HCT116 (cell line): ENCODE results near the gene URAD. TPM values are rescaled to one million over a fixed set of nuclear protein-coding genes. Genes with fewer than 3 reads are reported as not detected.

Experiments used
- ATAC-seq: fragments of 200-7000 bp; cut with Tn5 transposase; 2 replicates; pipeline ENCODE4 v1.9.1; 2020; ENCODE audit warnings: mild to moderate bottlenecking, moderate library complexity
- BruUV-seq: library from RNA; stranded (reverse); fragments of 400-500 nt; replicated peaks from 2 replicates; lab custom pipeline; 2021; lab: Mats Ljungman, UMichigan
- CTCF ChIA-PET: fragments of 300-600 bp; sonication (Branson Sonifier 250); formaldehyde crosslinking; loops from one replicate; lab custom pipeline; 2021; ENCODE audit warnings: antibody characterized with exemption; lab: Charles Lee
- POLR2A ChIA-PET: fragments of 300-600, 350-600 bp; sonication (Branson Sonifier 250); formaldehyde crosslinking; loops from one replicate; lab custom pipeline; 2021; ENCODE audit warnings: antibody characterized with exemption; lab: Charles Lee
- RAD21 ChIA-PET, 2 experiments: fragments of 300-600 bp; sonication (Branson Sonifier 250); formaldehyde crosslinking; loops; one replicate each; lab custom pipeline; 2023; ENCODE audit warnings: low total read pairs in 2 of 2; ENCODE audit not compliant: uncharacterized antibody in 2 of 2, unreplicated experiment in 2 of 2, low non-redundant PET in 1 of 2; lab: Charles Lee
- DNase-seq: peaks from one replicate; pipeline ENCODE4 v3.0.0-alpha.2; 2010; ENCODE audit warnings: low read depth, low spot score
- H2AFZ ChIP-seq: fragments of 200-600 bp; shearing (Covaris generic), sonication (generic); 2 replicates; pipeline ENCODE4 v1.6.1; 2017; ENCODE audit warnings: low read depth, mixed run types, mixed read lengths, antibody characterized with exemption, low read length; ENCODE audit not compliant: poor library complexity, severe bottlenecking
- H3K27ac ChIP-seq: 2 replicates; pipeline ENCODE4 v1.5.1; 2012; ENCODE audit warnings: low read depth, low read length
- H3K27me3 ChIP-seq: fragments of 200-600 bp; sonication (generic); 2 replicates; pipeline ENCODE4 v1.6.1; 2016; ENCODE audit warnings: mixed run types, low read length, mixed read lengths; ENCODE audit not compliant: insufficient read depth
- H3K36me3 ChIP-seq, 2 experiments: fragments of 200-500 bp in 1 of 2; fragments of 200-600 bp in 1 of 2; sonication (Bioruptor generic) in 1 of 2; sonication (generic) in 1 of 2; 2 replicates each; pipeline versions ENCODE4 v1.5.1 to v1.6.1; 2014 to 2016; ENCODE audit warnings: low read length in 2 of 2, inconsistent platforms in 1 of 2, mixed read lengths in 1 of 2, mixed run types in 1 of 2; ENCODE audit not compliant: insufficient read depth in 2 of 2, control insufficient read depth in 1 of 2
- H3K4me1 ChIP-seq, 2 experiments: fragments of 200-600 bp in 1 of 2; sonication (generic) in 1 of 2; 2 replicates each; pipeline versions ENCODE4 v1.5.1 to v1.6.1; 2012 to 2017; ENCODE audit warnings: low read length in 2 of 2, inconsistent platforms in 1 of 2, mild to moderate bottlenecking in 1 of 2, mixed read lengths in 1 of 2, mixed run types in 1 of 2, moderate library complexity in 1 of 2; ENCODE audit not compliant: insufficient read depth in 2 of 2, control insufficient read depth in 1 of 2
- H3K4me2 ChIP-seq: fragments of 200-600 bp; sonication (generic); 2 replicates; pipeline ENCODE4 v1.6.1; 2017; ENCODE audit warnings: mixed run types, low read length, mixed read lengths
- H3K4me3 ChIP-seq, 2 experiments: fragments of 200-600 bp in 1 of 2; sonication (generic) in 1 of 2; replicated peaks in 1 of 2; 2 replicates each; pipeline ENCODE4 v1.5.1; 2011 to 2016; ENCODE audit warnings: low read length in 2 of 2, control low read depth in 1 of 2, low read depth in 1 of 2, mild to moderate bottlenecking in 1 of 2, mixed read lengths in 1 of 2, mixed run types in 1 of 2
- H3K79me2 ChIP-seq: fragments of 200-600 bp; sonication (generic); 2 replicates; pipeline ENCODE4 v1.6.1; 2017; ENCODE audit warnings: mild to moderate bottlenecking, mixed run types, low read length, moderate library complexity, mixed read lengths; ENCODE audit not compliant: insufficient read depth
- H3K9ac ChIP-seq: fragments of 200-600 bp; sonication (generic); 2 replicates; pipeline ENCODE4 v1.6.1; 2016; ENCODE audit warnings: low read length, mixed read lengths
- H3K9me2 ChIP-seq: fragments of 200-600 bp; sonication (generic), shearing (Covaris generic); 2 replicates; pipeline ENCODE4 v1.6.1; 2017; ENCODE audit warnings: mixed run types, mild to moderate bottlenecking, moderate library complexity; ENCODE audit not compliant: insufficient read depth
- H3K9me3 ChIP-seq, 2 experiments: fragments of 200-500 bp in 1 of 2; fragments of 200-600 bp in 1 of 2; sonication (Bioruptor generic) in 1 of 2; sonication (generic) in 1 of 2; 2 replicates each; pipeline ENCODE4 v1.6.1; 2014 to 2017; ENCODE audit warnings: low read length in 2 of 2, mixed read lengths in 2 of 2, inconsistent platforms in 1 of 2, low read depth in 1 of 2, mild to moderate bottlenecking in 1 of 2, mixed run types in 1 of 2, moderate library complexity in 1 of 2; ENCODE audit not compliant: control insufficient read depth in 1 of 2, insufficient read depth in 1 of 2
- H4K20me1 ChIP-seq: fragments of 200-600 bp; sonication (generic), shearing (Covaris generic); 2 replicates; pipeline ENCODE4 v1.6.1; 2017; ENCODE audit warnings: mixed run types, mild to moderate bottlenecking, moderate library complexity; ENCODE audit not compliant: insufficient read depth
- CBX3 ChIP-seq: IDR thresholded peaks from 2 replicates; pipeline ENCODE4 v1.6.1; 2012; ENCODE audit warnings: low read depth
- CEBPB ChIP-seq: IDR thresholded peaks from 2 replicates; pipeline ENCODE4 v1.6.1; 2012; ENCODE audit warnings: low read depth
- EGR1 ChIP-seq: IDR thresholded peaks from 2 replicates; pipeline ENCODE4 v1.6.1; 2012; ENCODE audit warnings: low read depth
- EZH2phosphoT487 ChIP-seq: fragments of 200-600 bp; IDR thresholded peaks from 2 replicates; pipeline ENCODE4 v1.6.1; 2018; ENCODE audit warnings: antibody characterized with exemption, borderline replicate concordance
- FOSL1 ChIP-seq: IDR thresholded peaks from 2 replicates; pipeline ENCODE4 v1.6.1; 2012; ENCODE audit warnings: low read depth
- JUND ChIP-seq: IDR thresholded peaks from 2 replicates; pipeline ENCODE4 v1.6.1; 2012
- POLR2A ChIP-seq: IDR thresholded peaks from 2 replicates; pipeline ENCODE4 v1.7.0; 2011; ENCODE audit warnings: borderline replicate concordance; ENCODE audit not compliant: insufficient read depth, insufficient read length; ENCODE audit errors: extremely low read depth
- POLR2AphosphoS5 ChIP-seq: IDR thresholded peaks from 2 replicates; pipeline ENCODE4 v1.6.1; 2011; ENCODE audit warnings: mild to moderate bottlenecking, low read depth, low read length, moderate library complexity
- SIN3A ChIP-seq: IDR thresholded peaks from 2 replicates; pipeline ENCODE4 v1.6.1; 2012; ENCODE audit warnings: low read depth
- SP1 ChIP-seq: IDR thresholded peaks from 2 replicates; pipeline ENCODE4 v1.6.1; 2012; ENCODE audit warnings: low read depth
- SRF ChIP-seq: IDR thresholded peaks from 2 replicates; pipeline ENCODE4 v1.6.1; 2012; ENCODE audit warnings: low read depth
- intact Hi-C: fragments of 100-400 bp; cut with micrococcal nuclease; formaldehyde crosslinking; loops from 2 replicates; pipeline ENCODE4 v1.10.0; 2022
- total RNA-seq: library from RNA; stranded (reverse); gene quantifications from one replicate; pipeline ENCODE4 v1.2.1, GENCODE V29; 2021; ENCODE audit not compliant: unreplicated experiment
- TF ChIP-seq, protein P1 (sequence below): IDR thresholded peaks from 2 replicates; pipeline ENCODE4 v1.6.1; 2012; ENCODE audit warnings: low read depth
- TF ChIP-seq, protein P2 (sequence below): IDR thresholded peaks from 2 replicates; pipeline ENCODE4 v1.6.1; 2011; ENCODE audit warnings: mild to moderate bottlenecking, low read length, moderate library complexity; ENCODE audit not compliant: insufficient replicate concordance; ENCODE audit errors: extremely low read depth

The URAD gene
- total RNA-seq, 1 experiment from 2014 or later: not detected

- Histone ChIP-seq H3K4me2 (no peak overlapping the region), H3K9me3 (no peaks in the 10 kb centered on the region), H3K4me1 (peaks cover 9 to 15% of the 10 kb centered on the region in 2 experiments; a peak in 3 of 4 replicates), H3K9me2 (no peaks in the 10 kb centered on the region), H3K9ac (no peak overlapping the region), H3K79me2 (no peaks in the 10 kb centered on the region), H2AFZ (no peak overlapping the region), H3K36me3 (no peaks in the 10 kb centered on the region), H3K4me3 (no peak overlapping the region), H3K27ac (no peak overlapping the region), H3K27me3 (no peaks in the 10 kb centered on the region), H4K20me1 (no peaks in the 10 kb centered on the region)
- TF ChIP-seq EGR1 (no peak), FOSL1 (no peak), SRF (no peak), CEBPB (no peak), CBX3 (no peak), SP1 (no peak), EZH2phosphoT487 (no peak), POLR2AphosphoS5 (no peak), POLR2A (no peak), SIN3A (no peak), JUND (no peak)
- TF ChIP-seq, protein P1, sequence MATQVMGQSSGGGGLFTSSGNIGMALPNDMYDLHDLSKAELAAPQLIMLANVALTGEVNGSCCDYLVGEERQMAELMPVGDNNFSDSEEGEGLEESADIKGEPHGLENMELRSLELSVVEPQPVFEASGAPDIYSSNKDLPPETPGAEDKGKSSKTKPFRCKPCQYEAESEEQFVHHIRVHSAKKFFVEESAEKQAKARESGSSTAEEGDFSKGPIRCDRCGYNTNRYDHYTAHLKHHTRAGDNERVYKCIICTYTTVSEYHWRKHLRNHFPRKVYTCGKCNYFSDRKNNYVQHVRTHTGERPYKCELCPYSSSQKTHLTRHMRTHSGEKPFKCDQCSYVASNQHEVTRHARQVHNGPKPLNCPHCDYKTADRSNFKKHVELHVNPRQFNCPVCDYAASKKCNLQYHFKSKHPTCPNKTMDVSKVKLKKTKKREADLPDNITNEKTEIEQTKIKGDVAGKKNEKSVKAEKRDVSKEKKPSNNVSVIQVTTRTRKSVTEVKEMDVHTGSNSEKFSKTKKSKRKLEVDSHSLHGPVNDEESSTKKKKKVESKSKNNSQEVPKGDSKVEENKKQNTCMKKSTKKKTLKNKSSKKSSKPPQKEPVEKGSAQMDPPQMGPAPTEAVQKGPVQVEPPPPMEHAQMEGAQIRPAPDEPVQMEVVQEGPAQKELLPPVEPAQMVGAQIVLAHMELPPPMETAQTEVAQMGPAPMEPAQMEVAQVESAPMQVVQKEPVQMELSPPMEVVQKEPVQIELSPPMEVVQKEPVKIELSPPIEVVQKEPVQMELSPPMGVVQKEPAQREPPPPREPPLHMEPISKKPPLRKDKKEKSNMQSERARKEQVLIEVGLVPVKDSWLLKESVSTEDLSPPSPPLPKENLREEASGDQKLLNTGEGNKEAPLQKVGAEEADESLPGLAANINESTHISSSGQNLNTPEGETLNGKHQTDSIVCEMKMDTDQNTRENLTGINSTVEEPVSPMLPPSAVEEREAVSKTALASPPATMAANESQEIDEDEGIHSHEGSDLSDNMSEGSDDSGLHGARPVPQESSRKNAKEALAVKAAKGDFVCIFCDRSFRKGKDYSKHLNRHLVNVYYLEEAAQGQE: no peak
- TF ChIP-seq, protein P2, sequence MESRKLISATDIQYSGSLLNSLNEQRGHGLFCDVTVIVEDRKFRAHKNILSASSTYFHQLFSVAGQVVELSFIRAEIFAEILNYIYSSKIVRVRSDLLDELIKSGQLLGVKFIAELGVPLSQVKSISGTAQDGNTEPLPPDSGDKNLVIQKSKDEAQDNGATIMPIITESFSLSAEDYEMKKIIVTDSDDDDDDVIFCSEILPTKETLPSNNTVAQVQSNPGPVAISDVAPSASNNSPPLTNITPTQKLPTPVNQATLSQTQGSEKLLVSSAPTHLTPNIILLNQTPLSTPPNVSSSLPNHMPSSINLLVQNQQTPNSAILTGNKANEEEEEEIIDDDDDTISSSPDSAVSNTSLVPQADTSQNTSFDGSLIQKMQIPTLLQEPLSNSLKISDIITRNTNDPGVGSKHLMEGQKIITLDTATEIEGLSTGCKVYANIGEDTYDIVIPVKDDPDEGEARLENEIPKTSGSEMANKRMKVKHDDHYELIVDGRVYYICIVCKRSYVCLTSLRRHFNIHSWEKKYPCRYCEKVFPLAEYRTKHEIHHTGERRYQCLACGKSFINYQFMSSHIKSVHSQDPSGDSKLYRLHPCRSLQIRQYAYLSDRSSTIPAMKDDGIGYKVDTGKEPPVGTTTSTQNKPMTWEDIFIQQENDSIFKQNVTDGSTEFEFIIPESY: no peak
- ChIA-PET CTCF (interaction anchor here (1.4 to 7.8 kb wide), 6 partner anchors 13 to 593 kb away, joined by 3 to 307 read pairs (median 17); partner anchors contain the start of gene CDX2), POLR2A (interaction anchor here (1.2 kb wide), 1 partner anchor 14 kb away, joined by 5 read pairs; the partner anchor contains the start of gene CDX2), RAD21 (interaction anchor here (0.7 to 2.8 kb wide), 2 partner anchors 126 to 242 kb away, joined by 4 to 31 read pairs; no protein-coding TSS in a partner anchor)
- intact Hi-C loops: loop anchor here (5.0 kb wide), 1 partner anchor 423 kb away; no protein-coding TSS in a partner anchor
- DNase-seq (no peak), ATAC-seq (no peak)
- no TSS peak for BruUV-seq
Measured at GRCh38 chr13:27955014-27955591, 33.4 kb downstream of the URAD start.
